Esophagus squamous epithelium (tissue), 4 donors: Measurements from ENCODE around the gene SEC62.

Experiments used
- CTCF ChIP-seq, 6 experiments: fragments of 450-650 bp in 4 of 6; fragments of 200-600 bp in 2 of 6; sonication (generic) in 2 of 6; IDR thresholded peaks; one replicate each; pipeline ENCODE4 v1.5.1; 2016 to 2019; ENCODE audit warnings: antibody characterized with exemption in 6 of 6, mild to moderate bottlenecking in 4 of 6, moderate library complexity in 4 of 6
- POLR2A ChIP-seq, 4 donors: fragments of 450-650 bp; IDR thresholded peaks; one replicate each; pipeline ENCODE4 v1.6.1; 2017; ENCODE audit warnings: antibody characterized with exemption in 4 of 4, mild to moderate bottlenecking in 4 of 4, moderate library complexity in 3 of 4

- no peak for TF ChIP-seq POLR2A (IDR thresholded peaks at IDR 0.05)
- no peak for TF ChIP-seq CTCF (IDR thresholded peaks at IDR 0.05)
Measured at GRCh38 chr3:169980055-169980454, 13.4 kb downstream of the SEC62 start.
